ENCODE results near the gene RUNX2. TPM values are rescaled to one million over a fixed set of nuclear protein-coding genes. Genes with fewer than 3 reads are reported as not detected.

Gene RUNX2
- total RNA-seq, 4 donors from 2014 or later, result 1.4 to 40.4 (median 5.1) TPM

GRCh38 chr6:45486736-45487135 lies 158.6 kb downstream of the RUNX2 start:
- H3K9me3 ChIP-seq, result no peaks in the 10 kb centered on the region
- no peaks in the 10 kb centered on the region for H3K36me3 ChIP-seq
- DNase-seq, result no peak
- H3K27ac ChIP-seq, result no peak overlapping the region
- TF ChIP-seq CTCF (IDR thresholded peaks at IDR 0.05) (no peak), POLR2A (IDR thresholded peaks at IDR 0.05) (no peak)
- H3K27me3 ChIP-seq, result no peaks in the 10 kb centered on the region
- H3K4me1 ChIP-seq, result no peaks in the 10 kb centered on the region
- H3K4me3 ChIP-seq, result no peak overlapping the region

- no peak for TF ChIP-seq POLR2A (IDR thresholded peaks at IDR 0.05)
- no peak for TF ChIP-seq CTCF (IDR thresholded peaks at IDR 0.05)
- no peak overlapping the region for H3K27ac ChIP-seq
- no peaks in the 10 kb centered on the region for H3K4me1 ChIP-seq
- no peak overlapping the region for H3K4me3 ChIP-seq
- H3K27me3 ChIP-seq, result no peaks in the 10 kb centered on the region
- DNase-seq, result no peak
- no peaks in the 10 kb centered on the region for H3K36me3 ChIP-seq
- no peaks in the 10 kb centered on the region for H3K9me3 ChIP-seq
Observed at GRCh38 chr6:45487645-45488044, 159.5 kb downstream of the RUNX2 start.

- no peak for DNase-seq
- Histone ChIP-seq H3K27ac (no peak overlapping the region), H3K27me3 (no peaks in the 10 kb centered on the region), H3K9me3 (no peaks in the 10 kb centered on the region), H3K36me3 (no peaks in the 10 kb centered on the region), H3K4me1 (no peaks in the 10 kb centered on the region), H3K4me3 (no peak overlapping the region)
- TF ChIP-seq POLR2A (IDR thresholded peaks at IDR 0.05) (no peak), CTCF (IDR thresholded peaks at IDR 0.05) (no peak)
Observed at GRCh38 chr6:45488269-45488668, 160.1 kb downstream of the RUNX2 start.

- Histone ChIP-seq H3K36me3 (no peaks in the 10 kb centered on the region), H3K4me1 (no peaks in the 10 kb centered on the region), H3K4me3 (no peak overlapping the region), H3K27ac (no peak overlapping the region), H3K27me3 (no peaks in the 10 kb centered on the region), H3K9me3 (no peaks in the 10 kb centered on the region)
- TF ChIP-seq POLR2A (IDR thresholded peaks at IDR 0.05), result no peak
- TF ChIP-seq CTCF (IDR thresholded peaks at IDR 0.05), result no peak
- no peak for DNase-seq
Observed at GRCh38 chr6:45488889-45489288, 160.8 kb downstream of the RUNX2 start.

GRCh38 chr6:45491048-45491735 lies 163.1 kb downstream of the RUNX2 start:
- Histone ChIP-seq H3K36me3 (no peaks in the 10 kb centered on the region), H3K27me3 (no peaks in the 10 kb centered on the region), H3K4me3 (no peak overlapping the region), H3K4me1 (peaks cover 0 to 5% (median 0%) of the 10 kb centered on the region in 4 donors), H3K27ac (no peak overlapping the region), H3K9me3 (no peaks in the 10 kb centered on the region)
- no peak for TF ChIP-seq POLR2A (IDR thresholded peaks at IDR 0.05)
- no peak for TF ChIP-seq CTCF (IDR thresholded peaks at IDR 0.05)
- no peak for DNase-seq

All from Peyer's patch (tissue), 4 donors.